HepG2 (cell line): ENCODE data around the gene LIPH. TPM values are rescaled to one million over a fixed set of nuclear protein-coding genes. Genes with fewer than 3 reads are reported as not detected.

ENCODE experiments used
- ATAC-seq: fragments of 200-7000 bp; cut with Tn5 transposase; 3 replicates; pipeline ENCODE4 v1.9.1; 2020; ENCODE audit warnings: mild to moderate bottlenecking, moderate library complexity
- BruUV-seq: library from RNA; stranded (reverse); fragments of 400-500 nt; replicated peaks from 2 replicates; lab custom pipeline; 2021; lab: Mats Ljungman, UMichigan
- CTCF ChIA-PET: fragments of 300-600 bp; formaldehyde crosslinking; extraction: SDS; loops from one replicate; lab custom pipeline; 2021; ENCODE audit warnings: low total read pairs, inconsistent platforms, low intra/inter-chr PET ratio; lab: Yijun Ruan, JAX
- POLR2A ChIA-PET: fragments of 350-600 bp; sonication (Branson Sonifier 250); formaldehyde crosslinking; loops from one replicate; lab custom pipeline; 2020; ENCODE audit warnings: antibody characterized with exemption, inconsistent platforms; lab: Yijun Ruan, JAX
- DNase-seq: peaks from one replicate; pipeline ENCODE4 v3.0.0-alpha.2; 2015; ENCODE audit warnings: low spot score
- FAIRE-seq: peaks from 3 replicates; lab custom pipeline; 2011; peaks lifted over from hg19 to GRCh38; lab: Jason Lieb, UNC
- H2AFZ ChIP-seq: one replicate; pipeline ENCODE4 v1.6.1; 2011; ENCODE audit warnings: low read length, inconsistent platforms
- H3K27ac ChIP-seq: fragments of 300-600 bp; 3 replicates; pipeline ENCODE4 v1.8.0; 2011; ENCODE audit warnings: mixed run types, mild to moderate bottlenecking, mixed read lengths, low read length, inconsistent platforms; ENCODE audit not compliant: insufficient read depth; ENCODE audit errors: extremely low read length
- H3K27me3 ChIP-seq, 2 experiments: fragments of 200-600 bp in 1 of 2; 2 replicates in 1 of 2; 3 replicates in 1 of 2; pipeline versions ENCODE4 v1.6.0 to v1.8.0; 2011; ENCODE audit warnings: low read length in 2 of 2, mild to moderate bottlenecking in 2 of 2, moderate library complexity in 2 of 2, inconsistent platforms in 1 of 2; ENCODE audit not compliant: insufficient read depth in 2 of 2, control insufficient read depth in 1 of 2
- H3K36me3 ChIP-seq, 2 experiments: fragments of 200-600 bp in 1 of 2; replicated peaks in 1 of 2; 2 replicates in 1 of 2; 3 replicates in 1 of 2; pipeline versions ENCODE4 v1.5.1 to v1.8.0; 2011; ENCODE audit warnings: low read length in 2 of 2, inconsistent platforms in 1 of 2; ENCODE audit not compliant: insufficient read depth in 2 of 2, control insufficient read depth in 1 of 2
- H3K4me1 ChIP-seq: 2 replicates; pipeline ENCODE4 v1.5.1; 2012; ENCODE audit warnings: low read length, inconsistent platforms; ENCODE audit not compliant: insufficient read depth
- H3K4me2 ChIP-seq: 2 replicates; pipeline ENCODE4 v1.6.0; 2011; ENCODE audit warnings: low read depth, low read length, inconsistent platforms
- H3K4me3 ChIP-seq, 3 experiments: fragments of 200-600 bp in 1 of 3; sonication (generic), shearing (Covaris generic) in 1 of 3; replicated peaks in 1 of 3; 2 replicates each; pipeline ENCODE4 v1.5.1; 2011 to 2016; ENCODE audit warnings: low read length in 3 of 3, inconsistent platforms in 2 of 3, low read depth in 2 of 3, mild to moderate bottlenecking in 2 of 3, control low read depth in 1 of 3, mixed read lengths in 1 of 3; ENCODE audit not compliant: insufficient read depth in 1 of 3
- H3K79me2 ChIP-seq: one replicate; pipeline ENCODE4 v1.6.1; 2011; ENCODE audit warnings: low read length, inconsistent platforms; ENCODE audit not compliant: insufficient read depth
- H3K9ac ChIP-seq: 2 replicates; pipeline ENCODE4 v1.6.0; 2011; ENCODE audit warnings: mild to moderate bottlenecking, low read depth, low read length, inconsistent platforms; ENCODE audit not compliant: insufficient read depth
- H3K9me3 ChIP-seq: 2 replicates; pipeline ENCODE4 v1.5.1; 2012; ENCODE audit warnings: mild to moderate bottlenecking, low read length
- H4K20me1 ChIP-seq: 2 replicates; pipeline ENCODE4 v1.6.0; 2011; ENCODE audit warnings: inconsistent platforms, mild to moderate bottlenecking, low read length, moderate library complexity; ENCODE audit not compliant: insufficient read depth
- CENPX ChIP-seq: sonication (generic); formaldehyde crosslinking; IDR thresholded peaks from 2 replicates; pipeline ENCODE4 v1.9.0; 2021; ENCODE audit warnings: mild to moderate bottlenecking, missing genetic modification reagents, moderate library complexity
- CREM ChIP-seq, 2 experiments: sonication (generic) in 1 of 2; formaldehyde crosslinking in 1 of 2; IDR thresholded peaks; 2 replicates each; pipeline versions ENCODE4 v1.4.0 to v1.6.1; 2016 to 2020; ENCODE audit warnings: antibody characterized with exemption in 1 of 2, mild to moderate bottlenecking in 1 of 2, missing genetic modification reagents in 1 of 2
- GABPB1 ChIP-seq: IDR thresholded peaks from 2 replicates; pipeline ENCODE4 v1.6.1; 2016; ENCODE audit warnings: mild to moderate bottlenecking, missing genetic modification reagents, moderate library complexity, missing compliant biosample characterization
- POLR2AphosphoS2 ChIP-seq: IDR thresholded peaks from 2 replicates; pipeline ENCODE4 v1.6.1; 2011; ENCODE audit warnings: low read depth, low read length, improper control_type of control experiment
- POLR2G ChIP-seq: fragments of 200-400 bp; formaldehyde crosslinking; IDR thresholded peaks from 2 replicates; pipeline ENCODE4 v1.6.1; 2018; ENCODE audit warnings: mild to moderate bottlenecking, low read depth, low read length, moderate library complexity
- SNAPC2 ChIP-seq: sonication (generic); formaldehyde crosslinking; IDR thresholded peaks from 2 replicates; pipeline ENCODE4 v1.8.1; 2022; ENCODE audit warnings: mild to moderate bottlenecking, missing genetic modification reagents
- SRSF4 ChIP-seq: fragments of 200-400 bp; formaldehyde crosslinking; IDR thresholded peaks from one replicate; pipeline ENCODE4 v1.6.1; 2018; ENCODE audit warnings: mild to moderate bottlenecking, low read depth, low read length, moderate library complexity; ENCODE audit not compliant: poor library complexity, severe bottlenecking
- ZFP82 ChIP-seq: sonication (generic); formaldehyde crosslinking; IDR thresholded peaks from 2 replicates; pipeline ENCODE4 v1.5.1; 2020; ENCODE audit warnings: mild to moderate bottlenecking, missing genetic modification reagents, borderline replicate concordance
- ZNF704 ChIP-seq: sonication (generic); formaldehyde crosslinking; IDR thresholded peaks from 2 replicates; pipeline ENCODE4 v1.8.1; 2023; ENCODE audit warnings: mild to moderate bottlenecking, inconsistent platforms, moderate library complexity, missing genetic modification reagents, borderline replicate concordance
- ZNF781 ChIP-seq: sonication (generic); formaldehyde crosslinking; IDR thresholded peaks from 2 replicates; pipeline ENCODE4 v1.5.1; 2020; ENCODE audit warnings: borderline replicate concordance, mild to moderate bottlenecking, missing genetic modification reagents; ENCODE audit errors: not compliant biosample characterization
- ZNF850 ChIP-seq: sonication (generic); formaldehyde crosslinking; conservative IDR thresholded peaks from 2 replicates; pipeline ENCODE4 v1.9.0; 2021; ENCODE audit warnings: mild to moderate bottlenecking, missing genetic modification reagents
- ZZZ3 ChIP-seq: sonication (generic); formaldehyde crosslinking; IDR thresholded peaks from 2 replicates; pipeline ENCODE4 v1.4.0; 2020; ENCODE audit warnings: missing genetic modification reagents, mild to moderate bottlenecking, borderline replicate concordance
- WGBS: methylation state at CpG from one replicate; pipeline ENCODE4 v1.1.6; 2017; ENCODE audit warnings: low lambda C conversion rate; 5-methylcytosine and 5-hydroxymethylcytosine counted together
- in situ Hi-C: cut with HindIII; loops from 2 replicates; pipeline ENCODE4 v1.10.0; 2017; ENCODE audit warnings: low pct_unique_long_range_greater_than_20kb; ENCODE audit not compliant: extremely low pct_ligation_motif_present
- intact Hi-C: fragments of 100-400 bp; cut with micrococcal nuclease; formaldehyde crosslinking; loops from one replicate; pipeline ENCODE4 v1.10.0; 2022; ENCODE audit not compliant: unreplicated experiment
- polyA plus RNA-seq, 8 experiments: library from polyadenylated mRNA; depleted of rRNA in 3 of 8; stranded (reverse) in 7 of 8; unstranded in 1 of 8; fragments of >200 nt; fragmentation: Illumina TruSeq in 4 of 8; extraction: Trizol in 4 of 8; gene quantifications; 2 replicates each; pipeline versions ENCODE4 v1.2.1 to v1.2.3, GENCODE V29; 2011 to 2016; ENCODE audit warnings: low read depth in 4 of 8, missing spikeins in 1 of 8, mixed read lengths in 1 of 8; ENCODE audit not compliant: insufficient read depth in 1 of 8
- total RNA-seq, 5 experiments: library from RNA; depleted of rRNA; stranded (reverse); fragments of >200 nt; fragmentation: Illumina TruSeq; extraction: Trizol; gene quantifications; 2 replicates each; pipeline ENCODE4 v1.2.3, GENCODE V29; 2016; ENCODE audit warnings: low read depth in 1 of 5
- TF ChIP-seq, protein P1 (sequence below): sonication (generic); formaldehyde crosslinking; IDR thresholded peaks from 2 replicates; pipeline ENCODE4 v1.8.0; 2022; ENCODE audit warnings: mild to moderate bottlenecking, missing genetic modification reagents, moderate library complexity
- TF ChIP-seq, protein P2 (sequence below): sonication (generic); formaldehyde crosslinking; conservative IDR thresholded peaks from 2 replicates; pipeline ENCODE4 v1.5.0; 2020; ENCODE audit warnings: missing genetic modification reagents
- TF ChIP-seq, protein P3 (sequence below): sonication (generic); formaldehyde crosslinking; IDR thresholded peaks from 2 replicates; pipeline ENCODE4 v1.4.0; 2020; ENCODE audit warnings: mild to moderate bottlenecking, missing genetic modification reagents

Gene LIPH
- total and polyA plus RNA-seq, 2 of the 13 experiments (the other 11 are each of a cell fraction or from before 2014, with no cell fraction given), result 0.09 to 0.34 TPM

- FAIRE-seq, result no peak
- CTCF ChIA-PET, result no interaction called here
- H3K27ac ChIP-seq, result no peak overlapping the region
- peaks cover 38% of the 10 kb centered on the region for H3K4me1 ChIP-seq
- no peaks in the 10 kb centered on the region for H3K79me2 ChIP-seq
- no peak overlapping the region for H2AFZ ChIP-seq
- intact Hi-C loops (loop anchor here (10.0 kb wide), 1 partner anchor 51 kb away; no protein-coding TSS in a partner anchor), in situ Hi-C loops (no loop called here)
- no peak overlapping the region for H3K4me3 ChIP-seq
- H3K9me3 ChIP-seq, result no peaks in the 10 kb centered on the region
- POLR2A ChIA-PET, result no interaction called here
- no peak overlapping the region for H3K9ac ChIP-seq
- no peak for ATAC-seq
- WGBS, result 7% methylated on average over 1 of the region's 1 CpG
- H3K27me3 ChIP-seq, result no peaks in the 10 kb centered on the region; a peak in 1 of 5 replicates
- no peaks in the 10 kb centered on the region for H4K20me1 ChIP-seq
- no TSS peak for BruUV-seq
- no peak overlapping the region; the same call in 1 of the 2 replicates for H3K4me2 ChIP-seq
- no peak for DNase-seq
- no peaks in the 10 kb centered on the region for H3K36me3 ChIP-seq
- no peak for TF ChIP-seq GABPB1 (CRISPR knock-in tag)
- TF ChIP-seq ZFP82 (CRISPR knock-in tag), result no peak
- no peak for TF ChIP-seq ZNF781 (CRISPR knock-in tag)
- no peak for TF ChIP-seq SNAPC2 (CRISPR knock-in tag)
- TF ChIP-seq ZZZ3, result no peak
- TF ChIP-seq POLR2G, result no peak
- TF ChIP-seq, protein P1, sequence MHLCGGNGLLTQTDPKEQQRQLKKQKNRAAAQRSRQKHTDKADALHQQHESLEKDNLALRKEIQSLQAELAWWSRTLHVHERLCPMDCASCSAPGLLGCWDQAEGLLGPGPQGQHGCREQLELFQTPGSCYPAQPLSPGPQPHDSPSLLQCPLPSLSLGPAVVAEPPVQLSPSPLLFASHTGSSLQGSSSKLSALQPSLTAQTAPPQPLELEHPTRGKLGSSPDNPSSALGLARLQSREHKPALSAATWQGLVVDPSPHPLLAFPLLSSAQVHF (CRISPR knock-in tag), result no peak
- TF ChIP-seq, protein P2, sequence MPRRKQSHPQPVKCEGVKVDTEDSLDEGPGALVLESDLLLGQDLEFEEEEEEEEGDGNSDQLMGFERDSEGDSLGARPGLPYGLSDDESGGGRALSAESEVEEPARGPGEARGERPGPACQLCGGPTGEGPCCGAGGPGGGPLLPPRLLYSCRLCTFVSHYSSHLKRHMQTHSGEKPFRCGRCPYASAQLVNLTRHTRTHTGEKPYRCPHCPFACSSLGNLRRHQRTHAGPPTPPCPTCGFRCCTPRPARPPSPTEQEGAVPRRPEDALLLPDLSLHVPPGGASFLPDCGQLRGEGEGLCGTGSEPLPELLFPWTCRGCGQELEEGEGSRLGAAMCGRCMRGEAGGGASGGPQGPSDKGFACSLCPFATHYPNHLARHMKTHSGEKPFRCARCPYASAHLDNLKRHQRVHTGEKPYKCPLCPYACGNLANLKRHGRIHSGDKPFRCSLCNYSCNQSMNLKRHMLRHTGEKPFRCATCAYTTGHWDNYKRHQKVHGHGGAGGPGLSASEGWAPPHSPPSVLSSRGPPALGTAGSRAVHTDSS (CRISPR knock-in tag), result no peak
- no peak for TF ChIP-seq CENPX (CRISPR knock-in tag)
- TF ChIP-seq ZNF704 (CRISPR knock-in tag), result no peak
- TF ChIP-seq, protein P3, sequence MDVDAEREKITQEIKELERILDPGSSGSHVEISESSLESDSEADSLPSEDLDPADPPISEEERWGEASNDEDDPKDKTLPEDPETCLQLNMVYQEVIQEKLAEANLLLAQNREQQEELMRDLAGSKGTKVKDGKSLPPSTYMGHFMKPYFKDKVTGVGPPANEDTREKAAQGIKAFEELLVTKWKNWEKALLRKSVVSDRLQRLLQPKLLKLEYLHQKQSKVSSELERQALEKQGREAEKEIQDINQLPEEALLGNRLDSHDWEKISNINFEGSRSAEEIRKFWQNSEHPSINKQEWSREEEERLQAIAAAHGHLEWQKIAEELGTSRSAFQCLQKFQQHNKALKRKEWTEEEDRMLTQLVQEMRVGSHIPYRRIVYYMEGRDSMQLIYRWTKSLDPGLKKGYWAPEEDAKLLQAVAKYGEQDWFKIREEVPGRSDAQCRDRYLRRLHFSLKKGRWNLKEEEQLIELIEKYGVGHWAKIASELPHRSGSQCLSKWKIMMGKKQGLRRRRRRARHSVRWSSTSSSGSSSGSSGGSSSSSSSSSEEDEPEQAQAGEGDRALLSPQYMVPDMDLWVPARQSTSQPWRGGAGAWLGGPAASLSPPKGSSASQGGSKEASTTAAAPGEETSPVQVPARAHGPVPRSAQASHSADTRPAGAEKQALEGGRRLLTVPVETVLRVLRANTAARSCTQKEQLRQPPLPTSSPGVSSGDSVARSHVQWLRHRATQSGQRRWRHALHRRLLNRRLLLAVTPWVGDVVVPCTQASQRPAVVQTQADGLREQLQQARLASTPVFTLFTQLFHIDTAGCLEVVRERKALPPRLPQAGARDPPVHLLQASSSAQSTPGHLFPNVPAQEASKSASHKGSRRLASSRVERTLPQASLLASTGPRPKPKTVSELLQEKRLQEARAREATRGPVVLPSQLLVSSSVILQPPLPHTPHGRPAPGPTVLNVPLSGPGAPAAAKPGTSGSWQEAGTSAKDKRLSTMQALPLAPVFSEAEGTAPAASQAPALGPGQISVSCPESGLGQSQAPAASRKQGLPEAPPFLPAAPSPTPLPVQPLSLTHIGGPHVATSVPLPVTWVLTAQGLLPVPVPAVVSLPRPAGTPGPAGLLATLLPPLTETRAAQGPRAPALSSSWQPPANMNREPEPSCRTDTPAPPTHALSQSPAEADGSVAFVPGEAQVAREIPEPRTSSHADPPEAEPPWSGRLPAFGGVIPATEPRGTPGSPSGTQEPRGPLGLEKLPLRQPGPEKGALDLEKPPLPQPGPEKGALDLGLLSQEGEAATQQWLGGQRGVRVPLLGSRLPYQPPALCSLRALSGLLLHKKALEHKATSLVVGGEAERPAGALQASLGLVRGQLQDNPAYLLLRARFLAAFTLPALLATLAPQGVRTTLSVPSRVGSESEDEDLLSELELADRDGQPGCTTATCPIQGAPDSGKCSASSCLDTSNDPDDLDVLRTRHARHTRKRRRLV (CRISPR knock-in tag), result no peak
- no peak for TF ChIP-seq POLR2AphosphoS2
- TF ChIP-seq CREM (IDR thresholded peaks at IDR 0.05), result no peak
- TF ChIP-seq CREM (CRISPR knock-in tag; IDR thresholded peaks at IDR 0.05), result no peak
- no peak for TF ChIP-seq SRSF4
- TF ChIP-seq ZNF850 (CRISPR knock-in tag), result no peak
Measured at GRCh38 chr3:185555860-185556347, 3.5 kb upstream of the LIPH start.
